ENCODE data around the gene DNAJC5G. TPM values are rescaled to one million over a fixed set of nuclear protein-coding genes. Genes with fewer than 3 reads are reported as not detected.
"Not testable (repeated sequence)": the region's sequence is repeated elsewhere in the genome, so short reads cannot be mapped to it uniquely, and the experiment has no call there.

DNAJC5G gene
- total RNA-seq, 4 donors from 2014 or later = not detected

DNA sequence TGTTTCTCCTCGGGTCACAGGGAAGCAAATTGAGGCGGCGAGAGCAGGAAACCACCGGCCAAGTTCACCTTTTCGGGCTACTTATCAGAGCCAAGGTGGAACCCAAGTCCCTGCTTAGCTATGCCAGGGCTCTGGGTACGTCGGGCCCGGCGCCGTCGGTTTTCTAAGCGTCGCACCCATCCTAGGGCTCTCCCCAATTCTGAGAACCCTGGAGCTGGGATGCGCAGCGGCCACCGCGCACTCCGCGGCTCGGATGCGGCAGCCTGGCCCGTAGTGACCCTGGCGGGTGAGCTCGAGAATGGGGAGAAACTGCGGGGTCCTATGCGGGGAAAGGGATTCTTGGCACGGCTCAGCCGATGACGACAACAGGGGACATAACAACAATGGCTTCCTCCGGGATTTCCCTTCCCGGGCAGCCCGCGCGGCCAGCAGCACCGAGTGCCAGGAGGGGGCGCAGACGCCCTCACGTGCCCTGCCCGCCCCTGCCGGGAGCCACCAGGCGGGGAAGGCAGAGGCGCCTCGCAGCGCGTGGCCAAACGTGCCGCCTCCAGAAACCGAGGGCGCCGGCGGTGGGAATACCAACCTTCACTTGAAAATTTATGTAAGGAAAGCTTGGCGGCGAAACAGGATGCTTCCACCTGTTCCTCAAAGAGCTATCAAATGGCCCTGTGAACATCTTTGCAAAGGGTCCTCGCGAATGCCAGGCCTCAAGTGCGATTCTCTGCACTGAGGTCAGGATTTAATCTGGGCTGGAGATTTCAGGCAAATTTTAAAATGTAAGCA lies 10.3 kb upstream of the DNAJC5G start:
- no peak for TF ChIP-seq POLR2AphosphoS5 (IDR thresholded peaks at IDR 0.05)
- no peak for TF ChIP-seq EP300 (IDR thresholded peaks at IDR 0.05)
- TF ChIP-seq, protein P1, sequence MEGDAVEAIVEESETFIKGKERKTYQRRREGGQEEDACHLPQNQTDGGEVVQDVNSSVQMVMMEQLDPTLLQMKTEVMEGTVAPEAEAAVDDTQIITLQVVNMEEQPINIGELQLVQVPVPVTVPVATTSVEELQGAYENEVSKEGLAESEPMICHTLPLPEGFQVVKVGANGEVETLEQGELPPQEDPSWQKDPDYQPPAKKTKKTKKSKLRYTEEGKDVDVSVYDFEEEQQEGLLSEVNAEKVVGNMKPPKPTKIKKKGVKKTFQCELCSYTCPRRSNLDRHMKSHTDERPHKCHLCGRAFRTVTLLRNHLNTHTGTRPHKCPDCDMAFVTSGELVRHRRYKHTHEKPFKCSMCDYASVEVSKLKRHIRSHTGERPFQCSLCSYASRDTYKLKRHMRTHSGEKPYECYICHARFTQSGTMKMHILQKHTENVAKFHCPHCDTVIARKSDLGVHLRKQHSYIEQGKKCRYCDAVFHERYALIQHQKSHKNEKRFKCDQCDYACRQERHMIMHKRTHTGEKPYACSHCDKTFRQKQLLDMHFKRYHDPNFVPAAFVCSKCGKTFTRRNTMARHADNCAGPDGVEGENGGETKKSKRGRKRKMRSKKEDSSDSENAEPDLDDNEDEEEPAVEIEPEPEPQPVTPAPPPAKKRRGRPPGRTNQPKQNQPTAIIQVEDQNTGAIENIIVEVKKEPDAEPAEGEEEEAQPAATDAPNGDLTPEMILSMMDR (IDR thresholded peaks at IDR 0.05) = peak in 1 of 2 donors; percentile 20
- WGBS = 25% methylated on average over 11 of the region's 56 CpGs
- Histone ChIP-seq H3K27me3 (peaks cover 80% of the 10 kb centered on the region), H3K36me3 (no peaks in the 10 kb centered on the region), H3K4me3 (peak overlapping the region; percentile 52), H3K4me1 (peaks cover 38% of the 10 kb centered on the region), H3K27ac (no peak overlapping the region), H3K9me3 (no peaks in the 10 kb centered on the region)
- DNase-seq (ENCODE audit: low spot score in 2 of 2) = no peak

DNA sequence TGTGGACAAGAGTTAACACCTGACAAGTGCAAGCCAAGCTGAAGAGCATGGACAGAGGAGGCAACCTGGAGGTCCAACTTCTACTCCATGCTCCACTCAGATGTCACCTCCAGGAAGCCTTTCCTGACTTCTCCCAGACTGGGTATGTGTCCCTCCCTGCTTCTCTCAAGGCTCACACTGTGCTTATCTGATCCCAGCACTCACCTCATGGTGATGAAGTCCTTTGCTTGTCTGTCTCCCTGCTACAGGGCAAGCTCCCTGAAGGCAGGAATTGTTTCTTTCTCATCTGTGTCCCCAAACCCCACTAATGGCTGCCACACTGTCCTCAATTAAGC lies 9.7 kb upstream of the DNAJC5G start:
- peaks cover 78% of the 10 kb centered on the region for H3K27me3 ChIP-seq
- no peaks in the 10 kb centered on the region for H3K9me3 ChIP-seq
- H3K4me3 ChIP-seq = no peak overlapping the region
- no peaks in the 10 kb centered on the region for H3K36me3 ChIP-seq
- TF ChIP-seq POLR2AphosphoS5 (IDR thresholded peaks at IDR 0.05) (no peak), EP300 (IDR thresholded peaks at IDR 0.05) (no peak), POLR2A (IDR thresholded peaks at IDR 0.05) (no peak)
- TF ChIP-seq, protein P1 (IDR thresholded peaks at IDR 0.05) = no peak
- no peak overlapping the region for H3K27ac ChIP-seq
- peaks cover 38% of the 10 kb centered on the region for H3K4me1 ChIP-seq
- DNase-seq (ENCODE audit: low spot score in 2 of 2) = no peak

DNA sequence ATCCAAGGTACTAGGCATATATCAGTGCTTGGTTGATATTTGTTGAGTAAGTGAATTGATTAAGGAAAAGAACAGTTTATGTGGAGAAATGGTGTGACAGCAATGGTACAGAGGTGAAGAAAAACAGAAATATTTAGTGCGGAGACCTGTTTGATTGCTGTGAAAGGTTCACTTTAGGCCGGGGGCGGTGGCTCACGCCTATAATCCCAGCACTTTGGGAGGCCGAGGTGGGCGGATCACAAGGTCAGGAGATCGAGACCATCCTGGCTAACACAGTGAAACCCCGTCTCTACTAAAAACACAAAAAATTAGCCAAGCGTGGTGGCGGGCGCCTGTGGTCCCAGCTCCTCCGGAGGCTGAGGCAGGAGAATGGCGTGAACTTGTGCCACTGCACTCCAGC lies 6.9 kb upstream of the DNAJC5G start:
- not testable (repeated sequence) for H3K9me3 ChIP-seq; H3K36me3 ChIP-seq; DNase-seq (ENCODE audit: low spot score in 2 of 2); H3K27ac ChIP-seq; H3K4me3 ChIP-seq
- H3K27me3 ChIP-seq = peaks cover 50% of the 10 kb centered on the region
- WGBS = 93% methylated on average over 13 of the region's 13 CpGs
- H3K4me1 ChIP-seq = peaks cover 20% of the 10 kb centered on the region

DNA sequence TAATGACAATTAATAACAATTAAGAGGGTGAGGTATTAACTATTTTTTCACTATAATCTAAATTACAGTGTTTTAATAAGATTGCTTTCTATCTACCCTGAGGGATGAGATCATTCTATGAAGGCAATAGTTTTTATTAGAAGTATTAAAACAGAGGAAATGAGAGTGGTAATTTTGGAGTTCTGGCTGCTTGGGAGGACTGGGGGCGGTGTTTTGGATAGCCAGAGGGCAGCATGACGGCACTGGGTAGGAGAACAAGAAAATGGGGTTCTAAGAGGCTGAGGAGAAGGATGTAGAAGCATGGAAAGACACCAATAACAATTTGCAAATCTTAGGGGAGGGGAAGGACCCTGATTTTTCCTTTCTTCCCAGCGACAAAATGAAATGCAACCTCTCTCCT lies 5.1 kb upstream of the DNAJC5G start:
- TF ChIP-seq EP300 (IDR thresholded peaks at IDR 0.05) (no peak), POLR2AphosphoS5 (IDR thresholded peaks at IDR 0.05) (no peak), POLR2A (IDR thresholded peaks at IDR 0.05) (no peak)
- TF ChIP-seq, protein P1 (IDR thresholded peaks at IDR 0.05) = no peak
- WGBS = 55% methylated on average over 3 of the region's 3 CpGs

GRCh38 chr2:27270670-27271069 lies 4.6 kb upstream of the DNAJC5G start:
- DNase-seq (ENCODE audit: low spot score in 2 of 2) = no peak
- Histone ChIP-seq H3K4me1 (no peaks in the 10 kb centered on the region), H3K36me3 (no peaks in the 10 kb centered on the region), H3K4me3 (no peak overlapping the region), H3K27me3 (peaks cover 34% of the 10 kb centered on the region), H3K27ac (no peak overlapping the region), H3K9me3 (no peaks in the 10 kb centered on the region)
- 65% methylated on average over 2 of the region's 2 CpGs for WGBS
- TF ChIP-seq, protein P1 (IDR thresholded peaks at IDR 0.05) = no peak
- TF ChIP-seq EP300 (IDR thresholded peaks at IDR 0.05) (no peak), POLR2A (IDR thresholded peaks at IDR 0.05) (no peak), POLR2AphosphoS5 (IDR thresholded peaks at IDR 0.05) (no peak)

More for the DNA sequence above, 5.1 kb upstream of the DNAJC5G start:
- H3K4me1 ChIP-seq = peaks cover 2% of the 10 kb centered on the region
- DNase-seq (ENCODE audit: low spot score in 2 of 2) = no peak
- H3K27ac ChIP-seq = no peak overlapping the region
- H3K9me3 ChIP-seq = no peaks in the 10 kb centered on the region
- H3K27me3 ChIP-seq = peaks cover 34% of the 10 kb centered on the region
- no peaks in the 10 kb centered on the region for H3K36me3 ChIP-seq
- H3K4me3 ChIP-seq = no peak overlapping the region
